Ascending aorta (tissue), 2 donors: ENCODE data around the gene PPARG. TPM values are rescaled to one million over a fixed set of nuclear protein-coding genes. Genes with fewer than 3 reads are reported as not detected.

ENCODE experiments used
- DNase-seq, 2 donors: peaks; one replicate each; pipeline ENCODE4 v3.0.0-alpha.2; 2019; ENCODE audit warnings: low spot score in 2 of 2
- H3K27ac ChIP-seq, 2 donors: fragments of 200-600 bp; sonication (generic); one replicate each; pipeline ENCODE4 v1.5.1; 2016 to 2017; ENCODE audit warnings: mild to moderate bottlenecking in 1 of 2
- H3K27me3 ChIP-seq: fragments of 200-600 bp; sonication (generic); one replicate; pipeline ENCODE4 v1.5.1; 2017
- H3K36me3 ChIP-seq, 2 donors: fragments of 200-600 bp; sonication (generic); one replicate each; pipeline ENCODE4 v1.5.1; 2016
- H3K4me1 ChIP-seq, 2 donors: fragments of 200-600 bp; sonication (generic); one replicate each; pipeline ENCODE4 v1.5.1; 2016 to 2017; ENCODE audit warnings: mild to moderate bottlenecking in 1 of 2
- H3K4me3 ChIP-seq, 2 donors: fragments of 200-600 bp; sonication (generic); one replicate each; pipeline ENCODE4 v1.5.1; 2016 to 2017; ENCODE audit warnings: mild to moderate bottlenecking in 1 of 2
- H3K9me3 ChIP-seq, 2 donors: fragments of 200-600 bp; sonication (generic); one replicate each; pipeline ENCODE4 v1.5.1; 2016
- intact Hi-C: fragments of 100-400 bp; cut with DNase I; formaldehyde crosslinking; loops from one replicate; pipeline ENCODE4 v1.15.1; 2023
- total RNA-seq: library from RNA; depleted of rRNA; stranded (reverse); fragments of >200 nt; gene quantifications from one replicate; pipeline ENCODE4 v1.1.0, GENCODE V29; 2016
- TF ChIP-seq, protein P1 (sequence below), 3 experiments: fragments of 200-600 bp in 2 of 3; fragments of 450-650 bp in 1 of 3; sonication (generic) in 2 of 3; IDR thresholded peaks; one replicate each; pipeline ENCODE4 v1.5.1; 2016 to 2019; ENCODE audit warnings: antibody characterized with exemption in 3 of 3, mild to moderate bottlenecking in 1 of 3, moderate library complexity in 1 of 3

The PPARG gene
- total RNA-seq, 1 donor from 2014 or later, result 23.5 TPM

DNA sequence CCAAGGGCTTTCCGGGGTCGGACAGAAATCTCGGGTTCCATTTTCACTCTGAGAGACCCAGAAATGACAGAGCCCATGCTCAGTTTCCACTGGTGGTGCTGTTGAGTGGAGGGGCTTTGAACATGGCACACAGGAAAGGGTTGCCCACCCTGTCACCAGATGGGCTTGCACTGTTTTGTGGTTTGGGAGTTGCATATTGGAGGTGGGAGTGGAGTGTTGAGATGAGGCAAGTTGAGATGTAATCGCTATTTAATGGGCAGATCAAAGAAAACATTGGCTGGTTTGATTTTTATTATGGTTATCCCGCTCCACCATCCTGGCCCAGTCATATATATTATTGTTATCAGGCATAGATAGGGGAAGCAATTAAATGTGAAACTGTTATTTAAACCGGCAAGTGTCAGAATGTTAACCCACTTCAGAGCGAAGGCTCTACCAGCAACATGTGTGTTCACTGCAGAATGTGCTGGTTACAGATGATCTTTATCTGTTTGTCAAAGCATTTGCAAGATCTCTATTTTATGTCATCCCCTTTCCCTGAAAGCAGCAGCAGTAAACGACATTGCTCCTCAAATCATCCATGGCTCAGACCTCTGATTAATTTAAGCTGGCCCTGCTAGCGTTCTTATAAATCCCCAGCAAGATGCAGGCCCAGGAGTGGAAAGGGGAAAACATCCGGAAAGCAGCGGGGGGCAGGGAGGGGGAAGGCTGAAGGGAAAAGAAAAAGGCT lies 137.1 kb downstream of the PPARG start:
- Histone ChIP-seq H3K4me3 (no peak overlapping the region), H3K27me3 (no peaks in the 10 kb centered on the region), H3K4me1 (peaks cover 0 to 2% of the 10 kb centered on the region in 2 donors), H3K9me3 (no peaks in the 10 kb centered on the region), H3K27ac (no peak overlapping the region), H3K36me3 (no peaks in the 10 kb centered on the region)
- DNase-seq, result no peak
- intact Hi-C loops, result no loop called here
- TF ChIP-seq, protein P1, sequence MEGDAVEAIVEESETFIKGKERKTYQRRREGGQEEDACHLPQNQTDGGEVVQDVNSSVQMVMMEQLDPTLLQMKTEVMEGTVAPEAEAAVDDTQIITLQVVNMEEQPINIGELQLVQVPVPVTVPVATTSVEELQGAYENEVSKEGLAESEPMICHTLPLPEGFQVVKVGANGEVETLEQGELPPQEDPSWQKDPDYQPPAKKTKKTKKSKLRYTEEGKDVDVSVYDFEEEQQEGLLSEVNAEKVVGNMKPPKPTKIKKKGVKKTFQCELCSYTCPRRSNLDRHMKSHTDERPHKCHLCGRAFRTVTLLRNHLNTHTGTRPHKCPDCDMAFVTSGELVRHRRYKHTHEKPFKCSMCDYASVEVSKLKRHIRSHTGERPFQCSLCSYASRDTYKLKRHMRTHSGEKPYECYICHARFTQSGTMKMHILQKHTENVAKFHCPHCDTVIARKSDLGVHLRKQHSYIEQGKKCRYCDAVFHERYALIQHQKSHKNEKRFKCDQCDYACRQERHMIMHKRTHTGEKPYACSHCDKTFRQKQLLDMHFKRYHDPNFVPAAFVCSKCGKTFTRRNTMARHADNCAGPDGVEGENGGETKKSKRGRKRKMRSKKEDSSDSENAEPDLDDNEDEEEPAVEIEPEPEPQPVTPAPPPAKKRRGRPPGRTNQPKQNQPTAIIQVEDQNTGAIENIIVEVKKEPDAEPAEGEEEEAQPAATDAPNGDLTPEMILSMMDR (IDR thresholded peaks at IDR 0.05), result no peak

DNA sequence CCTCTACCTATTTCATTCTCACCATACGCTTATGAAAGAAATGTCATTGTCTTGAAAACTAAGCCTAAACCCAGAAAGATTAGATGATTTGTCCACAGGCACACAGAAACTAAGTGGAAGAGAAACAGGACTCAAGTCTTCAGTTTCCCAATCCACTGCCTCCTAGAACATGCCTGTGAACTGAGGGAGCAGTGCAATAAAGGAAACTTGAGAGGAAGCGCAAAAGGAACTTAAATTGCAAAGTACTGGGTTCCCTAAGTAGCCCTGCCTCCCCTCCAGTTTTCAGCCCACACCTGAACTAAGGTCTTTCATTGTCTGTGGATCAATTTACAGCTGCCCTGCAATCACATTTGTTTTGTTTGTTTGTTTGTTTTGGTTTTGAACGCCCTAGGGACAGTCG lies 138.7 kb downstream of the PPARG start:
- no peak for DNase-seq
- Histone ChIP-seq H3K27ac (no peak overlapping the region), H3K4me1 (peaks cover 0 to 2% of the 10 kb centered on the region in 2 donors), H3K9me3 (no peaks in the 10 kb centered on the region), H3K27me3 (no peaks in the 10 kb centered on the region), H3K36me3 (no peaks in the 10 kb centered on the region), H3K4me3 (no peak overlapping the region)
- intact Hi-C loops, result no loop called here
- TF ChIP-seq, protein P1 (IDR thresholded peaks at IDR 0.05), result no peak

DNA sequence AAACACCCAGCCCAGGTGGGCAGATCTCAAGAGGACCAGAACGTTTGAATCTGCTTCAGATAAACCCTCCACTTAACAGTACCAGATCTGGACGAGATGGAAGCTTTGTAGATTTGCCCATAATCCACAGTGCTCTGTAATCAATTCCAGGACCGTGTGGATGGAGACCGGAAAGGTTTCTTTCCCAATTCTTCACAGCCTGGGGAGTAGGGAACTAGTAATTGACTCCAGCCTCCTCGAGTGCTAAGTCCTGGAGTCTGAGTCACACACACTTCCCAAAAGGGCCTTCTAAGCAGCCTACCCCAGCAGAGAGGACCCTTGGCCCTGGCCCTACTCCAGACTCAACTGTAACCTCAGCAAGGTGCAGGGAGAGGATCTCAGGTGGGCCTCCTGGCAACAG lies 139.3 kb downstream of the PPARG start:
- H3K36me3 ChIP-seq, result no peaks in the 10 kb centered on the region
- no peak overlapping the region for H3K27ac ChIP-seq
- TF ChIP-seq, protein P1 (IDR thresholded peaks at IDR 0.05), result no peak
- peaks cover 0 to 2% of the 10 kb centered on the region in 2 donors for H3K4me1 ChIP-seq
- H3K27me3 ChIP-seq, result no peaks in the 10 kb centered on the region
- H3K9me3 ChIP-seq, result no peaks in the 10 kb centered on the region
- intact Hi-C loops, result no loop called here
- DNase-seq, result no peak
- no peak overlapping the region for H3K4me3 ChIP-seq

DNA sequence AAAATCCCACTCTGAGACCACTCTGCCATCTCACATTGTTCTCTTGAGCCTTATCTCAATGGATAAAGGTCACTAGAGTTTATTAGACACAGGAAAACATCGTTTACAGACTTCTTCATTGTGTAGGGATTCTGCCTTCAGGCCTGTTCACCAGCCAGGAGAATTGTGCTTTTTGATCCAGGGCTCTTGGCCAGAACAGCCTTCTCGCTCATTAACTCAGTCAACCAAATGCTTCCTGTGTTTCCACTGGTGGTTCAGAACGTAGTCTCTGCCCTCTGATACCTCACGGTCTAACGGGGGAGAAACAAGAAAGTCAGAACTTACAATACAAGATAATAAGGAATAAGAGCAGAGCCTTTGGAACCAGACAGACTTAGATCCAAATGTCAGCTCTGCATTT lies 141.2 kb downstream of the PPARG start:
- DNase-seq, result no peak
- Histone ChIP-seq H3K4me3 (no peak overlapping the region), H3K9me3 (no peaks in the 10 kb centered on the region), H3K27ac (no peak overlapping the region), H3K36me3 (no peaks in the 10 kb centered on the region), H3K27me3 (no peaks in the 10 kb centered on the region), H3K4me1 (no peaks in the 10 kb centered on the region)
- intact Hi-C loops, result no loop called here
- TF ChIP-seq, protein P1 (IDR thresholded peaks at IDR 0.05), result no peak

DNA sequence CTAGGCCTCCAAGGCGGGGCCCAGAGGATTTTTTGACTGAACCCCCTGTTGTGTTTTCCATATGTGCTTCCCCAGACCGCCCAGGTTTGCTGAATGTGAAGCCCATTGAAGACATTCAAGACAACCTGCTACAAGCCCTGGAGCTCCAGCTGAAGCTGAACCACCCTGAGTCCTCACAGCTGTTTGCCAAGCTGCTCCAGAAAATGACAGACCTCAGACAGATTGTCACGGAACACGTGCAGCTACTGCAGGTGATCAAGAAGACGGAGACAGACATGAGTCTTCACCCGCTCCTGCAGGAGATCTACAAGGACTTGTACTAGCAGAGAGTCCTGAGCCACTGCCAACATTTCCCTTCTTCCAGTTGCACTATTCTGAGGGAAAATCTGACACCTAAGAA lies 145.0 kb downstream of the PPARG start:
- no peaks in the 10 kb centered on the region for H3K27me3 ChIP-seq
- H3K4me3 ChIP-seq, result no peak overlapping the region
- peaks cover 0 to 5% of the 10 kb centered on the region in 2 donors for H3K4me1 ChIP-seq
- H3K27ac ChIP-seq, result no peak overlapping the region
- intact Hi-C loops, result no loop called here
- no peaks in the 10 kb centered on the region for H3K9me3 ChIP-seq
- H3K36me3 ChIP-seq, result no peaks in the 10 kb centered on the region
- TF ChIP-seq, protein P1 (IDR thresholded peaks at IDR 0.05), result no peak
- no peak for DNase-seq
